ENCODE data around the gene JMJD1C.

Gene JMJD1C

GRCh38 chr10:63210611-63211196, 255.1 kb downstream of the JMJD1C start:
- no peak for DNase-seq

- no peak for DNase-seq
Measured at GRCh38 chr10:63209705-63210104, 256.1 kb downstream of the JMJD1C start.

- no peak for DNase-seq
Measured at GRCh38 chr10:63208986-63209385, 256.8 kb downstream of the JMJD1C start.

DNA sequence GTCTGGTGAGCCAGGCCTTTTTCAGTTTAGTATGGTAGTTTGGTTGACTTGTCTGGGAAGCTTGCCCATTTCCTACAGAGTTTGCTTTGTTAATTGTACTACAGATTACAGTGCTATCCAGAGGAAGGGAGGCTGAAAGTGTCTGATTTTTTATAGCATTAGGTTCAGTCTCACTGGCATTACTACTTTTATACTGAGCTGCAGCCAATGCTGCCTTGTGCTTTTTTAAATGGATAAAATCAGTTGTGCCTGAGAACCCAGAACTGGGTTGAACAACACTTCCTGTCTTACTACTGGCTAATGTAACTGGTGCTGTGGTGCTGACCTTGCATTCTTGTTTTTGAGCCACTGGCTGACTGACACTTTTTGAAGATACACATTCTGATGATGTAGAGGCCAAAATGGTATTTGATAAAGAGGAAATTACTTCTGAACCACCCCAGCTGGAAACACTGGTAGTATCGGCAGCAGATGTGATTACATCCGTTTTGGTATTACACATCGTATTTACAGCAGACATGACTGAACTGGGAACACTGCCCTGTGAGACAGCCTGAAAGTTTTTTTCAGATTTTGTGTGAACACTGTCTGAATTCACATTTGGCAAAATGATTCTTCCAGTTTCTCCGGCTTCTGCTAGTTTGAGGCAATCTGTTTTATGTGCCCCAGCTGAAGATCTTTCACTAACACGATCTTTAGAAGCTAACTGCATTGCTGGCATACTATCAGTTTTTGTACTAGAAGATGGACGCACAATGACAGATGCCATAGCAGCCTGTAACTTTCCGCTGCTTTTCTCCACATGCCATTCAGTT, 258.6 kb downstream of the JMJD1C start:
- DNase-seq: no peak

- no peak for DNase-seq
Measured at GRCh38 chr10:63206576-63206975, 259.2 kb downstream of the JMJD1C start.

DNA sequence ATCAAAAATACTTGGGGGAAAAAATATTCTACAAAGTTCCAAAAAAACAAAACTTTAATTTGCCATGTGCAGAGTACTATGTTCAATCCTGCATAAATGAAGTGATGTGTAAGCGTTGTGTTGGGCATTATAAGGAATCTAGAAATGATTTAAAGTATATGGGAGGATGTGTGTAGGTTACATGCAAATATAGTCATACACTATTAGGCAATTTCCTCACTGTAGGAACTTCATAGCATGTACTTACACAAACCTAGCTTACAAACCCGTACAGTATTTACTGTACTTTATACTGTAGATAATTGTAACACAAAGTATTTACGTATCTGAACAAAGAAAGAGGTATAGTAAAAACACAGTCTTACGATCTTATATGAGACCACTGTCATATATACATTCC, 260.4 kb downstream of the JMJD1C start:
- DNase-seq: no peak

GRCh38 chr10:63204667-63205391, 260.9 kb downstream of the JMJD1C start:
- no peak for DNase-seq

GRCh38 chr10:63201118-63201517, 264.7 kb downstream of the JMJD1C start:
- DNase-seq: no peak

DNA sequence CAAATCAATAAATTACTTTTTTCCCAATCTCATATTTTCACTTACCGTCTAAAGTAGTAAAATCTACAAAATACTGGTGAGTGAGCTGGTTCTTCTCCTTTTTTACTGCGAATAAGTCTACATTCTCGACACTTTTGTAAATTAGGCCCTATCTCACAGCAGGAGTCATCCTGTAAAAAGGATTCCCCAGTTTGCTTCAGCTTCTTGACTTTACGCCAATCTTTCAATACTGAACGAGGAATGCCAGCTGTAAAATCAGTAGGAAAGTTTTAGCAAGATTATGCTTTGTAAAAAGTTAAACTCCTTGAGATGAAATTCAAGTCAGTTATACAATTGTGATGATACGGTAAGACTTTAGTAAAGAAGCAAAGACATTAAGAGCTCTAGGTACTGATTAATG, 265.3 kb downstream of the JMJD1C start:
- DNase-seq: no peak

- DNase-seq: no peak
Measured at GRCh38 chr10:63199716-63200115, 266.1 kb downstream of the JMJD1C start.

GRCh38 chr10:63197344-63198092, 268.3 kb downstream of the JMJD1C start:
- DNase-seq: no peak

GRCh38 chr10:63192826-63193225, 273.0 kb downstream of the JMJD1C start:
- DNase-seq: no peak

- no peak for DNase-seq
Measured at GRCh38 chr10:63175534-63175933, 290.2 kb downstream of the JMJD1C start.

GRCh38 chr10:63173468-63174232, 292.1 kb downstream of the JMJD1C start:
- no peak for DNase-seq

- no peak for DNase-seq
Measured at GRCh38 chr10:63171926-63172325, 293.9 kb downstream of the JMJD1C start.

- no peak for DNase-seq
Measured at GRCh38 chr10:63171255-63171855, 294.4 kb downstream of the JMJD1C start.

DNA sequence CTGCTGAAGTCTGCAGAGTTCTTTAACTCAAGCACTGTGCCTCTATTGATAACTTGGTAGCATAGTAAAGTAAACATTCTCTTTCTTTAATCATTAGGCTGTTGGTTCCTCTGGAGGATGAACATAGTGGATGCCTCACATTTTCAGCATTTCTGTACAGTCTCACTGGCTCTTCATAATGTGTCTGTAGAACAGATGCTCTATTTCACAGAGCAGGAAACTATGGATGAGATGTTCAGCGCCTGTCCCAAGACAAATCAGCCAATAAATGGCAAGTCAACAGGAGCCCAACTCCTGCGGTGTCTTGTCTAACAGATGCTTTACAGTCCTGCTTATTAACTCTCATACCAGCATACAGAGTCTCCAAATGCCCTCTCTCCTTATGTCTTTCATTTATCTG, 296.2 kb downstream of the JMJD1C start:
- DNase-seq: no peak

DNA sequence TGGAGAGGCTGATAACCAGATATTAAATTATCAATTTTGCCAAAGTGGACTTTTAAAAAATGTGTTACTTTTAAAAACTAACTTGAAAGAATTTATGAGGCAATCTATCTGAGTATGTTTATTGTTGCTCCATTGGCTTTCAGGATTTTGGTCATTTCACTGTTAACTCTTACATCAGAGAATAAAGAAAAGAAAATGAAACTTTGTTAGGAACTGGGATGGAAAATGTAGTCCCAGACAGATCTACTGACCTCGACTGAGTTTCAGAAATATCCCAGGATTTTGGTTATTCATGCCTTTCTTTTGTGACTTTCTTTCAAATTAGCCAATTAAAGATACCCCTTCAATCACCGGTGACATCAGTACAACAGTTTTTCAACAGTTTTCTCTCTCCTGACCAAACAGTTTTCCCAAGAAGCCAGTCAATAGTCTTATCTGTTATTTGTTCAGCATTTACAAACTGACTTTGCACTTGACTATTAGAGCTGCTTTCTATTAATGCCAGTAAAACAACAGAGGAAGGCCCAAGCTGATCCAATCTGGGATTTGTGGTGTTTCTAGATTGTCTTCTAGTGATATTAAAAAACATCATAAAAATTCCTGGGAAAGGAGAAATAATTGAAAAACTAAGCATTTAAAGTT, 296.8 kb downstream of the JMJD1C start:
- DNase-seq: no peak

DNA sequence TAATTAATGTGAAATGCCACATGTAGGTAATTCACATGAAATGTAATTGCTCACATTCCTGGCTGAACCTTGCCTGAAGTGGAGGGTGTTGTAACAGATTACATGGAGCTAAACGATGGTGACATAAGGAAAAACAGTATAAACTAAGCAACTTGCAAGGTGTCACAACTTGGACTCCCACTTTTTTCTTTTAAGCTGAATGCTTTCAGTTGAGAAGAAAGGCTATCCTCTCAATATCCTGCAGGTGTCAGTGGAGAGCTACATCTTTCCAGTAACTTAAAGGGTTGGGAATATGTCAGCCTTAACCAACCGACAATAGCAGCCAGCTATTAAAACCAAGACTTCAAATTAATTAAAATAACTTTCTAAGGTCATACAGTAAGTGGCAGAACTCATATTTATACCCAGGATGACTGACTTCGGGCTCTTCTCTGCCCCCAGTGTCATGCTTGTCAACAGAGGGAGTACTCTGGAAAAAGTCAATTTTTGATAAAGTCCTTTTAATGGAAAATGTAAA, 299.0 kb downstream of the JMJD1C start:
- DNase-seq: no peak

DNA sequence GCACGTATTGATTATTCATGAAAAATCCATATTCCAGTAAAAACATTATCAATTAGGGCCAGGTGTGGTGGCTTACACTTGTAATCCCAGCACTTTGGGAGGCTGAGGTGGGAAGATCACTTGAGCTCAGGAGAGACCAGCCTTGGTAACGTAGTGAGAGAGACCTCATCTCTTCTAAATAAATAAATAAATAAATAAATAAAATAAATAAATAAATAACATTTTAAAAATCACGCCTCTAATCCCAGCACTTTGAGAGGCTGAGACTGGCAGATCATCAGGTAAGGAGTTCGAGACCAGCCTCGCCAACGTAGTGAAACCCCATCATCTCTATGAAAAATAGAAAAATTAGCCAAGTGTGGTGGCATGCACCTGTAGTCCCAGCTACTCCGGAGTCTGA, 300.5 kb downstream of the JMJD1C start:
- no peak for DNase-seq

- DNase-seq: no peak
Measured at GRCh38 chr10:63164166-63164623, 301.6 kb downstream of the JMJD1C start.
